NCI-H1694 (cell line): ENCODE measurements around the gene CYBA.

Source experiments
- DNase-seq: peaks from one replicate; lab custom pipeline; 2025; lab: John Stamatoyannopoulos, UW

The CYBA gene

GRCh38 chr16:88647178-88648070 lies 3.4 kb downstream of the CYBA start:
- DNase-seq: no peak

- no peak for DNase-seq
Observed at GRCh38 chr16:88646345-88647034, 4.4 kb downstream of the CYBA start.

- DNase-seq: no peak
Observed at GRCh38 chr16:88645941-88646340, 4.9 kb downstream of the CYBA start.

GRCh38 chr16:88645455-88645854 lies 5.4 kb downstream of the CYBA start:
- DNase-seq: no peak

GRCh38 chr16:88643644-88643932 lies 7.3 kb downstream of the CYBA start:
- no peak for DNase-seq

GRCh38 chr16:88642881-88643643 lies 7.8 kb downstream of the CYBA start:
- no peak for DNase-seq

GRCh38 chr16:88640498-88641247 lies 10.2 kb downstream of the CYBA start:
- no peak for DNase-seq

- no peak for DNase-seq
Observed at GRCh38 chr16:88640039-88640495, 10.8 kb downstream of the CYBA start.

GRCh38 chr16:88639231-88640038 lies 11.4 kb downstream of the CYBA start:
- no peak for DNase-seq

GRCh38 chr16:88638323-88639230 lies 12.3 kb downstream of the CYBA start, which contains the start of gene IL17C:
Gene IL17C, plus strand, starts transcription at chr16:88638572. Its CDS starts 70 bp downstream, at chr16:88638642.
- DNase-seq: no peak

- no peak for DNase-seq
Observed at GRCh38 chr16:88636488-88637265, 14.2 kb downstream of the CYBA start.

- no peak for DNase-seq
Observed at GRCh38 chr16:88635671-88636319, 15.1 kb downstream of the CYBA start.

- DNase-seq: no peak
Observed at GRCh38 chr16:88634994-88635670, 15.7 kb downstream of the CYBA start.

- no peak for DNase-seq
Observed at GRCh38 chr16:88634141-88634993, 16.5 kb downstream of the CYBA start.

- no peak for DNase-seq
Observed at GRCh38 chr16:88633684-88634140, 17.1 kb downstream of the CYBA start.

- DNase-seq: no peak
Observed at GRCh38 chr16:88632587-88632930, 18.3 kb downstream of the CYBA start.
